ENCODE data around the gene STARD5.
"Not testable (repeated sequence)": the region's sequence is repeated elsewhere in the genome, so short reads cannot be mapped to it uniquely, and the experiment has no call there.

STARD5 gene

GRCh38 chr15:81323944-81324881 is at the start of gene STARD5:
Gene STARD5 (minus strand): TSS chr15:81324141. CDS start chr15:81324099, 42 bp downstream.
- peak; percentile 89 for DNase-seq

- no peak for DNase-seq
Measured at GRCh38 chr15:81373176-81373575, 49.2 kb upstream of the STARD5 start.

GRCh38 chr15:81372575-81372974 is 48.6 kb upstream of the STARD5 start:
- DNase-seq = no peak

- DNase-seq = no peak
Measured at GRCh38 chr15:81363718-81364500, 40.0 kb upstream of the STARD5 start.

- DNase-seq = no peak
Measured at GRCh38 chr15:81363276-81363675, 39.3 kb upstream of the STARD5 start.

GRCh38 chr15:81362790-81363189 is 38.8 kb upstream of the STARD5 start:
- no peak for DNase-seq

GRCh38 chr15:81361891-81362290 is 38.0 kb upstream of the STARD5 start:
- DNase-seq = no peak

- no peak for DNase-seq
Measured at GRCh38 chr15:81360491-81360890, 36.5 kb upstream of the STARD5 start.

GRCh38 chr15:81358248-81358647 is 34.3 kb upstream of the STARD5 start:
- DNase-seq = no peak

GRCh38 chr15:81357180-81357686 is 33.3 kb upstream of the STARD5 start:
- DNase-seq = no peak

GRCh38 chr15:81356252-81356651 is 32.3 kb upstream of the STARD5 start:
- no peak for DNase-seq

GRCh38 chr15:81351651-81352050 is 27.7 kb upstream of the STARD5 start:
- DNase-seq = no peak

- DNase-seq = no peak
Measured at GRCh38 chr15:81349271-81349670, 25.3 kb upstream of the STARD5 start.

GRCh38 chr15:81348691-81349090 is 24.8 kb upstream of the STARD5 start:
- DNase-seq = not testable (repeated sequence)

GRCh38 chr15:81347910-81348309 is 24.0 kb upstream of the STARD5 start:
- no peak for DNase-seq

GRCh38 chr15:81346611-81347010 is 22.7 kb upstream of the STARD5 start:
- no peak for DNase-seq

GRCh38 chr15:81343371-81343770 is 19.4 kb upstream of the STARD5 start:
- DNase-seq = no peak

GRCh38 chr15:81341351-81341750 is 17.4 kb upstream of the STARD5 start:
- no peak for DNase-seq

GRCh38 chr15:81339851-81340250 is 15.9 kb upstream of the STARD5 start:
- DNase-seq = no peak

- DNase-seq = no peak
Measured at GRCh38 chr15:81339321-81339720, 15.4 kb upstream of the STARD5 start.

GRCh38 chr15:81338170-81339007 is 14.4 kb upstream of the STARD5 start:
- no peak for DNase-seq

- DNase-seq = no peak
Measured at GRCh38 chr15:81337713-81338157, 13.8 kb upstream of the STARD5 start.

GRCh38 chr15:81337241-81337640 is 13.3 kb upstream of the STARD5 start:
- DNase-seq = no peak
